ENCODE results near the gene CRY2.
A peak's percentile ranks its signal among the peaks of the same experiment; 100 is the strongest.

DNA sequence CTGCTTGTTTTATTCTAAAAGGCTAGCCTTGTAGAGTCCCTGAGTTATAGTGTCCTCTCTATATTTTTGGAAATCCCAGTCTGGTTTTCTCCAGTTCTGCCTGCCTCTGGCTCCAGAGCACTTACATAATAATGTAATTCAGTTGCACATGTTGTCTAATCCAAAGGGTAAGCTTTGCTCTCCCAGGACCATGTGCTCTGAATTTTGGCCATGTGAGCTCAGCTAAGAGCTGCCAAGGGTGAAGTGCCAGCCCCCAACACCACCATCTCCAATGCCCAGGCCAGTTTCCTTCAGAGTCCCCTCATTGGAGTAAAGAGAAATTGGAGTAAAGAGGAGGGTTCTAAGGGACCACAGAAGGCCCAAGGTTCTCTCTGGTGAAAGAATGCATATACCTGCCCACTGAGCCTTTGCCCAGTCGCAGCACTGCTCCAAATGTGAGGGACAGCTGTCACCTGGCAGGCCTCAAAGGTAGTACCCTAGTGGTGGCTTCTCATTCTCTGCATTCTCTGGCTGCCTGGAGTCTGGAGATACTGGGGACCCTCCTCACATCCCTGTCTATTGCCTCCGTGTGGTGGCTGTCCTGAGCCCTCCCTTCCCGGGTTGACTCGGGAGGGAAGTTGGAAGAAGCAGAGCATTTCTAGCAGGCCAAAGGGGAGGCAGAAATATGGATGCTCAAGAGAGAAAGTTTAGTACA lies 4.9 kb downstream of the CRY2 start:
- no peak for TF ChIP-seq POLR2A (IDR thresholded peaks at IDR 0.05)
- TF ChIP-seq, protein P1, sequence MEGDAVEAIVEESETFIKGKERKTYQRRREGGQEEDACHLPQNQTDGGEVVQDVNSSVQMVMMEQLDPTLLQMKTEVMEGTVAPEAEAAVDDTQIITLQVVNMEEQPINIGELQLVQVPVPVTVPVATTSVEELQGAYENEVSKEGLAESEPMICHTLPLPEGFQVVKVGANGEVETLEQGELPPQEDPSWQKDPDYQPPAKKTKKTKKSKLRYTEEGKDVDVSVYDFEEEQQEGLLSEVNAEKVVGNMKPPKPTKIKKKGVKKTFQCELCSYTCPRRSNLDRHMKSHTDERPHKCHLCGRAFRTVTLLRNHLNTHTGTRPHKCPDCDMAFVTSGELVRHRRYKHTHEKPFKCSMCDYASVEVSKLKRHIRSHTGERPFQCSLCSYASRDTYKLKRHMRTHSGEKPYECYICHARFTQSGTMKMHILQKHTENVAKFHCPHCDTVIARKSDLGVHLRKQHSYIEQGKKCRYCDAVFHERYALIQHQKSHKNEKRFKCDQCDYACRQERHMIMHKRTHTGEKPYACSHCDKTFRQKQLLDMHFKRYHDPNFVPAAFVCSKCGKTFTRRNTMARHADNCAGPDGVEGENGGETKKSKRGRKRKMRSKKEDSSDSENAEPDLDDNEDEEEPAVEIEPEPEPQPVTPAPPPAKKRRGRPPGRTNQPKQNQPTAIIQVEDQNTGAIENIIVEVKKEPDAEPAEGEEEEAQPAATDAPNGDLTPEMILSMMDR (IDR thresholded peaks at IDR 0.05) = no peak
- TF ChIP-seq EP300 (IDR thresholded peaks at IDR 0.05) = peak in 1 of 2 donors; percentile 33
